Measurements from ENCODE around the gene OLAH.
"Not testable (repeated sequence)": the region's sequence is repeated elsewhere in the genome, so short reads cannot be mapped to it uniquely, and the experiment has no call there.

OLAH gene

GRCh38 chr10:15043674-15044073, at the start of gene OLAH:
TSS of gene OLAH (plus strand) at chr10:15043943. CDS start at chr10:15047289, 3,346 bp downstream.
- no peak for DNase-seq (ENCODE audit: low read depth in 1 of 2, low spot score in 1 of 2)

DNA sequence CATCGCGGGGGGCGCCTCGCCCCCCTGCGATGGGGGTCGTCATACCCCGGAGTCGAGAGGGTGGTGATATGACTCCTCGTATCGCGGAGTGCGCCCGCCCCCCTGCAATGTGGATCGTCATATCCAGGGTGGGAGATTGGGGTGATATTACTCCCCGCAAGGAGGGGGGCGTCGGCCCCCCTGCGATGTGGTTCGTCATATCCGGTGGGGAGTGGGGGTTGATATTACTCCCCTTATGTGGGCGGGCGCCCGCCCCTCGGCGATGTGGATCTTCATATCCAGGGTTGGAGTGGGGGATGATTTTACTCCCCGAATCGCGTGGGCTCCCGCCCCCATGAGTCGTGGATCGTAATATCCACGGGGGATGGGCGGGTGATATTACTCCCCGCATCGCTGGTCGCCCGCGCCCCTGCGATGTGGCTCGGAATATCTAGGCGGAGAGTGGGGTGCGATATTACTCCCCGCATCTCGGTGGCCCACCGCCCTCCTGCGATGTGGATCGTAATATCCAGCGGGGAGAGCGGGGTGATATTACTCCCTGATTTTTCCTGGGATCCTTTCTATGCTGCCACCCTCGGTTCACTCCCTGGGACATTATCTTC, 47.7 kb upstream of the OLAH start:
- DNase-seq (ENCODE audit: low read depth in 1 of 2, low spot score in 1 of 2) = no peak

- not testable (repeated sequence) for DNase-seq (ENCODE audit: low read depth in 1 of 2, low spot score in 1 of 2)
These were observed 30.2 kb upstream of the OLAH start for GRCh38 chr10:15013530-15013929.

DNA sequence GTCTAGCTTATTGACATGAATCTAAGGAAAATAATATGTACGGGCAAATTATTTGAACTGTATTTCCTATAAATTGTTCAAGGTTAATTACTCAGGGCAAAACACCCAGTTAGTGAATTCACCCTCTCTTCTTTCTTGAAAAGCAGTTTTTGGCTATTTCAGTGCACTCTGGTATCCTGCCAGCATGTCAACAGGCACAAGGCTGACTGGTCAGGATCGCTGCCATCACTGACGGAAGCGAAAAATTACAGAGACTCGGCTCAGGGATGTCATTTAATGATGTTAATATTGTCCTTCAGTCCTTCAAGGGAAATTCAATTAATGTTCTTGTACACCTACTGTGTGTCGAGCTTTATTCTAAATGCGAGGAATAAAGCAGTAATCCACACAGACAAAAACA, 28.3 kb upstream of the OLAH start:
- DNase-seq (ENCODE audit: low read depth in 1 of 2, low spot score in 1 of 2) = no peak

DNA sequence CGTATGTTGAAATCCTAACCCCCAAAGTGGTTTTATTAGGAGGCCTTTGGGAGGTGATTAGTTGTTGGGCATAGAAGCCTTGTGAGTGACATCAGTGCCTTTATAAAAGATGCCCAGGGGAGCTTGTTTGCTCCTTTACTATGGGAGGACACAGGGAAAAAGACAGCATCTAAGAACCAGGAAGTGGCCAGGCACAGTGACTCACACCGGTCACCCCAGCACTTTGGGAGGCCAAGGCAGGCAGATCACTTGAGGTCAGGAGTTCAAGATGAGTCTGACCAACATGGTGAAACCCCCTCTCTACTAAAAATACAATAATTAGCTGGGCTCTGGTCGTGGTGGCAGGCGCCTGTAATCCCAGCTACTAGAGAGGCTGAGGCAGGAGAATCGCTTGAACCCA, 22.8 kb upstream of the OLAH start:
- DNase-seq (ENCODE audit: low read depth in 1 of 2, low spot score in 1 of 2) = not testable (repeated sequence)

GRCh38 chr10:15023079-15023478, 20.7 kb upstream of the OLAH start:
- DNase-seq (ENCODE audit: low read depth in 1 of 2, low spot score in 1 of 2) = not testable (repeated sequence)

GRCh38 chr10:15024017-15025004, 19.4 kb upstream of the OLAH start:
- DNase-seq (ENCODE audit: low read depth in 1 of 2, low spot score in 1 of 2) = not testable (repeated sequence)

DNA sequence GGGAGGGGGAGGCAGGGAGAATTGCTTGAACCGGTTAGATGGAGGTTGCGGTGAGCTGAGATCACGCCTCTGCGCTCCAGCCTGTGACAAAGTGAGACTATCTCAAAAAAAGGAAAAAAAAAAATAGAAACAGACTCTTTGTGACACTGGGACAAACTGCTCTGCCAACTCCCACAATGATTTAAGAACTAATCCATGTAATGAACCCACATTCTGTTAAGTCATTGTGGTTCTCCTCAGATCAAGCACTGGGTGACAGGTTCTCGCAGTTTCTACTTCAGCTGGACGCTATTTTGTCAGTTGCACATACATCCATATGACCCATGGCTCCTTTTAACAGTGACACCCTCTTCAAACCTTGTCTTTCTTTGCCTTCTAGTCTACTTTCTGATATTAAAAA, 18.7 kb upstream of the OLAH start:
- DNase-seq (ENCODE audit: low read depth in 1 of 2, low spot score in 1 of 2) = not testable (repeated sequence)

- DNase-seq (ENCODE audit: low read depth in 1 of 2, low spot score in 1 of 2) = no peak
These were observed 16.0 kb upstream of the OLAH start for GRCh38 chr10:15027741-15028140.

DNA sequence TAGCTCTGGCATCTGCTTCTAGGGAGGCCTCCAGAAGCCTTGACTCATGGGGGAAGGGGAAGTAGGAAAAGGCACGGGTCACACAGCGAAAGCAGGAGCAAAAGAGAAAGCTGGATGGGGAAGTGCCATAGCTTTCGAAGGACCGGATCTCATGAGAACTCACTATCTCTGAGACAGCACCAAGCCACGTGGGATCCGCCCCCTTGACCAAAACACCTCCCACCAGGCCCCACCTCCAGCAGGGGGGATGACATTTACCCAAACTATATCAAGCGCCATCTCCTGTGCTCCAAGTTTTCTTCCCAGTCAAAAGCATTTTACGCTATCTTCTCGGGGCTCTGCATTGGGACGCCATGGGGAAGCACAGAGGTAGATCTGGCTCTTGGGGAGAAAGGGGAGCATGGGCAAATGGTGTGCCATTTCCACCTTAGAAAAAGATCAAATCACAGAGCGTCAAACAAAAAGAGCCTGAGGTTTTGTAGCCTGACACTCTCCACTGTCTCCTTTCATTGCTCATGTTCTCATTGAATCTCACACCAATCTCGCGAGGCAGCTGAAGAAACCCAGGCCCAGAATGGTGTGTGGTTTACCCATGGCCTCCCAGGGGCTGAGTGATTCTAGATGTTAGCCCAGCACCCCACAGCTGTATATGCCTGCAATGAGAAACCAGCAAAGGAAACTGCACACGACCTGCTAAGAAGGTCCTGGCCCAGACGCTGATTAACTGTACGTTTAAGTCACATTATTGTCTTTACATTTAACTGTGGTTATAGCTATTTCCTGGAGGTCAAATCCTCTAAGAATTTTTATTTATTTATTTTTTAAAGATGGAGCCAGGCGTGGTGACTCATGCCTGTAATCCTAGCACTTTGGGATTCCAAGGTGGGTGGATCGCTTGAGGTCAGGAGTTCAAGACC, 8.1 kb upstream of the OLAH start:
- DNase-seq (ENCODE audit: low read depth in 1 of 2, low spot score in 1 of 2) = no peak

DNA sequence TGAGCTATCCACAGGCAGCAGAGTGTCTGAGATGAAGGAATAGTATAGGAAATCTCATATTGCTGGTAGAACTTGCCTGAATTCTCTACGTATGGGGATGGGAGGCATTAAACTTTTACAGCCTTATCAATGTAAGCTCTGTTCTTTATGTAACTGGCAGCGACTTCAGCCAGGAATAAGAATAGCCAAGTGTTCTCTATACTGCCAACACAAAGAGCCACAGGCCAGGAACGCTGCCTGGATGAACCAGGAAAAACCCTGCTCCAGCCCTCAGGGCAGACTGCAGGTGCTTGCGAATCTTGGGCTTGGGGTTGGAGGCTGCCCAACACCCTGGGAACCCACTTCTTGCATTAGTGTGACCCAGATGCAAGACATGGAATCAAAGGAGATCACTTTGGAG, 6.1 kb upstream of the OLAH start:
- DNase-seq (ENCODE audit: low read depth in 1 of 2, low spot score in 1 of 2) = no peak

- DNase-seq (ENCODE audit: low read depth in 1 of 2, low spot score in 1 of 2) = no peak
These were observed 5.3 kb upstream of the OLAH start for GRCh38 chr10:15038416-15038815.

DNA sequence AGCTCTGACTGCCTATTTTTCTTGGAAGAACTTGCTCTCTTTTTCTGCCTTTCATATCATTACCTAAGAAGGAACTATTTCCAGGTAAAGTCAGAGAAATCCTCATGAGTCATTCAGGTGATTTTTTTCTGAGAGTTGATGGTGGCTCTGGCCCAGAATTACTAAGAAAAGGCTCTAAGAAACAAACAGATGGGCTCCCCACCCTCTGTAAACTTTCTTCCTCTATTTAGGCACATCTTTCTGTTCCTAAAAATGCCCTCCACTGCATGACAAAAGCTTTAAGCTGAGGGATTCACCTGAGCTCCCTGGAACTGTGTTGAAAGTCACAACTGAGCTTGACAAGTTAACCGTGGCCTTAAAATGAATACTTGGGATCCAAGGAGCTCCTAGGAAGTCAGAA, 1.6 kb downstream of the OLAH start:
- DNase-seq (ENCODE audit: low read depth in 1 of 2, low spot score in 1 of 2) = no peak

DNA sequence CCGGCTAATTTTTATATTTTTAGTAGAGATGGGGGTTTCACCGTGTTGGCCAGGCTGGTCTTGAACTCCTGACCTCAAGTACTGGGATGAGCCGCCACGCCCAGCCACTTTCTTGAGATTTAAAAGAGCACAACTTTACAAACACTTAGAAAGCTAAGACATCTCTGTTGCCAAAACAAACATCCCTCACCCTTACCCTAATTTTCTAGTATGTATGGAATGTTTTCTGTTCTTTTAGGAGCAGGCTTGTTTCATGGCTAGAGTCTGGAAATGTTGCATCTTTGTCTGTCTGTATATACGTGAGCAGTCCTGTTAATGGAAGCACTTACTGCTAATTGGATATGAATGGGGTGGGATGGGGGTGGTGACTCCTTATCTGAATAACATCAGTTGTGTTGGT, 2.9 kb downstream of the OLAH start:
- DNase-seq (ENCODE audit: low read depth in 1 of 2, low spot score in 1 of 2) = no peak

- DNase-seq (ENCODE audit: low read depth in 1 of 2, low spot score in 1 of 2) = no peak
These were observed 5.8 kb downstream of the OLAH start for GRCh38 chr10:15049533-15049932.

GRCh38 chr10:15052121-15052520, 8.4 kb downstream of the OLAH start:
- no peak for DNase-seq (ENCODE audit: low read depth in 1 of 2, low spot score in 1 of 2)

GRCh38 chr10:15053061-15053460, 9.3 kb downstream of the OLAH start:
- no peak for DNase-seq (ENCODE audit: low read depth in 1 of 2, low spot score in 1 of 2)

DNA sequence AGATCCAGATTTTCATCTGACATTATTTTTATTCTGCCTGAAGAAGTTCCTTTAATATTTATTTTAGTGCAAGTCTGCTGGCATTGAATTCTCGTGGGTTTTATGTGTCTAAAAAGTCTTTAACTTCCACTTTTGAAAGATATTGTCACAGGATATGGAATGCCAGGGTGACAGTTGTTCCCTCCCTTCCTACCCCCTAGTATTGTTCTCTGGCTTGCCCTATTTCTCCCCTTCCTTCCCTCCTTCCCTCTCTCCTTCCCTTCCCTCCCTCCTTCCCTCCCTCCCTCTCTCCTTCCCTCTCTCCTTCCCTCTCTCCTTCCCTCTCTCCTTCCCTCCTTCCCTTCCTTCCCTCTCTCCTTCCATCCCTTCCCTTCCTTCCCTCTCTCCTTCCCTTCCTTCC, 14.9 kb downstream of the OLAH start:
- DNase-seq (ENCODE audit: low read depth in 1 of 2, low spot score in 1 of 2) = no peak

DNA sequence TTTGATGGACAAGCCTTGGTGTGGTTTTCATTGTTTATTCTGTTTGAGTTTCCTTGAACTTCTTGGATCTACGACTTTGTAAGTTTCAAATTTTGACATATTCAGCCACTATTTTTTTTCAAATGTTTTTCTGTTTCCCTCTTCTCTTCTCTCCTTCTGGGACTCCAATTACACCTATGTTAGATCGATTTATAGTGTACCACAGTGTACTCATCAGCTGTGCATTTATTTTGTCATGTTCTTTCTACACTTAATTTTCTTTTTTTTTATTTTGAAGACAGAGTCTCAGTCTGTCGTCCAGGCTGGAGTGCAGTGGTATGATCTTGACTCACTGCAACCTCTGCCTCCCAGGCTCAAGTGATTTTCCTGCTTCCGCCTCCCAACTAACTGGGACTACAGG, 16.2 kb downstream of the OLAH start:
- DNase-seq (ENCODE audit: low read depth in 1 of 2, low spot score in 1 of 2) = no peak

GRCh38 chr10:15060638-15061037, 16.9 kb downstream of the OLAH start:
- no peak for DNase-seq (ENCODE audit: low read depth in 1 of 2, low spot score in 1 of 2)

- DNase-seq (ENCODE audit: low read depth in 1 of 2, low spot score in 1 of 2) = no peak
These were observed 23.4 kb downstream of the OLAH start for GRCh38 chr10:15067154-15067553.
